Measurements from ENCODE around the gene MEIS1. TPM values are rescaled to one million over a fixed set of nuclear protein-coding genes. Genes with fewer than 3 reads are reported as not detected.
A peak's percentile ranks its signal among the peaks of the same experiment; 100 is the strongest.
"Not testable (repeated sequence)": the region's sequence is repeated elsewhere in the genome, so short reads cannot be mapped to it uniquely, and the experiment has no call there.

MEIS1 gene
- 3.9 and 4.2 TPM in 2 replicates for total RNA-seq (2014; rRNA removed; shearing (Covaris generic))
- 4.5 and 8.8 TPM in 2 replicates for polyA plus RNA-seq (2014; cell fraction: nucleus; rRNA removed)

DNA sequence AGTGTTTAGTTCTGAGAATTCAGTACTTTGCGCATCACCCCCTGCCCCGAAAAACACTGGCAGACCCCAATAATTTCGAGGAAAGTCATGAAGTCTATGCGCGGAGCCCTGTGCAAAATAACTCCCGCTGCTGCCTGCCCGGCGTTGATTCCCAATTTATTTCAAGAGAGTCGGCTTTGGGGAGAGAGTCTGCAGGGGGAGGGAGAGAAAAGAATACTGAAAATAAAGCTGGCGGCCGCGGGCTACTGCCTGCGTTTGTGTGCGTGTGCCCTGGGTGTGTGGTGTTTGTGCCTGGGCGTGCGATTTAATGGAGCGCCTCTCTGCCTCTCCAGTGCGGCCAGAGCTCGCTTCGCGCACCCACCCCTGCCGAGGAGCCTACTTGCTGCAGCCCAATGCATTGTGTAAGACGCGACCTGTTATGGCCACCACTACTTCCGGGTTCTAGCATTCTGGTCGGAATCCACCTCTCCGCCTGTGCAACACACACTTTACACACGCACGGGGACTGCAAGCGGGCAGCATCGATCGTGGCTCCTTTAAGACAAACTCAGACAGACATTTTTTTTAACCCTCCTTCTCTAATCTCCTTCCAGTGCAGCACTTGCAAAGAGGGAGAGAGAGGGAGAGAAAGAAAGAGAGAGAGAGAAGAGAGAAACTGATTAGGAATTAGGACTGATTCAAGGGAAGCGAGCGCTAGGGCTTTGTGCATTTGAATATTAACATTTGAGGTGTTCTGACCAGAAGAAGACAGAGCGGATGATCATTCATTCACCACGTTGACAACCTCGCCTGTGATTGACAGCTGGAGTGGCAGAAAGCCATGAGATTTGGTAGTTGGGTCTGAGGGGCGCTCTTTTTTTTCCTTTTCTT is at the start of gene MEIS1:
MEIS1 (plus strand) TSS at position 447 of the 870 bp plus-strand sequence. CDS start 732 bp downstream, outside the sequence.
- DNase-seq (ENCODE audit: extremely low read depth, low read depth): peak; percentile 91

DNA sequence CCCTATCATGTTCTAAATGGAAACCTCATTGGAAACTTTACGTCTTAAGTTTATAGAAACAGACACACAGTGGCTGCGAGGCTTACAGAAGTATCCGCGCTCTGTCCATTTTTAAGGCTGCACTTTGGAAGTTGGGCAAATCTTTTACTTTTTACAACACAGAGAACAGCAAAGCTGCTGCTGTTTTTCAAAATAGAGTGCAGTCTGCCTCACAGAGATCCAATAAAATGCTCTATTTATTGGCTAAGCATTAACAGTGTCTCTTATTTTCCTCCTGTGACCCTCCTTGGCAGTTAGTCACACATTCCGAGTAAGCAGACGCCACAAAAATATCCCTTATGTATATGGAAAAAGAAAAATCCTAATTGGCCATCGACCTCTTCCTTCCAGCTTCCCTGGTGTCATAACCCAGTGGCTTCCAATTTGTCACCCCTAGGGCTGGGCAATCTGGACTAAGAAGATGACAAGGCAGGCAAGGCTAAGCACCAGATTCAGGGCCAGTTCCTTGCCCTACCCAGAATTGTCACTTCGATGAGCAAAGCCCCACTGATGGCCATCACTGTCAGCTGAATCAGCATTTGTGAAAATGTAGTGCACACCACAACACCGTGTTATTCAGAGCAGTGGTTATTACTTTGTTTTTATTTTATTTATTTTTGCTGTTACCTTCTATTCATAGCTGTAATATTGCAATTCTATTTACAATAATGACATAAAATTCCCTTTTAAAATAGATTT is 47.7 kb upstream of the MEIS1 start:
- no peak for DNase-seq (ENCODE audit: extremely low read depth, low read depth)

DNA sequence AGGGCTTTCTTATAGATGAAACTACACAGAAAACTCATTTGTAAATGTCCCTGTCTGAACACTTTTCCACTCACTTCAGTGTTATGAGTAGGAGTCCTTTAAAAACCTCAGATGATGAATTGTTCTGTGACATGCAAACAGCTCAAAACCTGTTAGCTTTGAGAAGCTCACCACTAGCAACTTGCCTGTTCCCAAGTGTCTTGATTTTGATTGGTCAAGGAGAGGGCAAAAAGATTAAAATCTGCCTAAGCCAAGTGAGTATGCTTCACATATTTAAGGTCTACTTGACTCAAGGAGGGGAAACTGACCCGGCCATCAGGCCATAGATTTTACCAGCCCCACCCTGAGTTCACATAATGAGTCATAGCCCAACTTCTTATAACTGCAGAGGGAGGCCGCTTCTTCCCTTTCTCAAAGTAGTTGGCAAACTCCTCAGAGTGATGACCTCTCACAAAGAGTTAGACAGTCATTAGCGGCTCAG is 45.2 kb upstream of the MEIS1 start:
- DNase-seq (ENCODE audit: extremely low read depth, low read depth): peak; percentile 28

DNA sequence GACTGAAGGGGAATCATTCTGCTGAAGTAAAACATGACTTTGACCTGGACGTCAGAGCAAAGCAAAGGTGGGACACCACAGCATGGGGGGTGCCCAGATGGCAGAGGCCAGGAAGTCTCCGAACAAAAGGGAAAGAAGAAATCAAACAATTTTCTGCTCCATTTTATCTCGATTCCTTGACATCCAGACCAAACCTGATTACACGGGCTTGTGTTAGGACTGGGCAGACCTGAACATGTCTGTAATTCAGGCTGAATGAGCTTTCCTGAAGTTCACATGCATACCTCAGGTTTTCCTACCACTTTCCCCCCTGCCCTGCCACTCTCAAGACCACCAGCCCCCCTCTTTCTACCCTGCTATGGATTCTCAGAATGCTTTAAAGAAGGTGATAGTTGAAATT is 44.8 kb upstream of the MEIS1 start:
- DNase-seq (ENCODE audit: extremely low read depth, low read depth): no peak

DNA sequence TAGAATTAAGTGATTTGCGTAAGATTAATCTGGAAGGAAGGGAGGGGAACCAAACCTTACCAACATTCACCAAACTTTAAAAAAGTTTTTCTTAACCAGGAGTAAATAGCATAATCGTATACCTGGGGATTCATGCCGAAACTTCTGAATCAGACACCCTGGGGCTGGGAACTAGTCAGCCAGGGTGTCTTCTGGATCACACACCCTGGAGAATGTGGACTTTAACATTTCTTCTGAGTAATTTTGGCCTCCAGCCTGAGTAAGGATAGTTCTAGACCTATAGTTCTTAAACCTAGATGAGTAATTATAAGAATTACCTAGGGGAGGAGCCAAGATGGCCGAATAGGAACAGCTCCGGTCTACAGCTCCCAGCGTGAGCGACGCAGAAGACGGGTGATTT is 44.1 kb upstream of the MEIS1 start:
- DNase-seq (ENCODE audit: extremely low read depth, low read depth): no peak

DNA sequence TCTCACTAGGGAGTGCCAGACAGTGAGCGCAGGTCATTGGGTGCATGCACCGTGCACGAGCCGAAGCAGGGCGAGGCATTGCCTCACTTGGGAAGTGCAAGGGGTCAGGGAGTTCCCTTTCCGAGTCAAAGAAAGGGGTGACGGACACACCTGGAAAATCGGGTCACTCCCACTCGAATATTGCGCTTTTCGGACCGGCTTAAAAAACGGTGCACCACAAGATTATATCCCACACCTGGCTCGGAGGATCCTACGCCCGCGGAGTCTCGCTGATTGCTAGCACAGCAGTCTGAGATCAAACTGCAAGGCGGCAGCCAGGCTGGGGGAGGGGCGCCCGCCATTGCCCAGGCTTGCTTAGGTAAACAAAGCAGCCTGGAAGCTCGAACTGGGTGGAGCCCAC is 43.7 kb upstream of the MEIS1 start:
- DNase-seq (ENCODE audit: extremely low read depth, low read depth): not testable (repeated sequence)

DNA sequence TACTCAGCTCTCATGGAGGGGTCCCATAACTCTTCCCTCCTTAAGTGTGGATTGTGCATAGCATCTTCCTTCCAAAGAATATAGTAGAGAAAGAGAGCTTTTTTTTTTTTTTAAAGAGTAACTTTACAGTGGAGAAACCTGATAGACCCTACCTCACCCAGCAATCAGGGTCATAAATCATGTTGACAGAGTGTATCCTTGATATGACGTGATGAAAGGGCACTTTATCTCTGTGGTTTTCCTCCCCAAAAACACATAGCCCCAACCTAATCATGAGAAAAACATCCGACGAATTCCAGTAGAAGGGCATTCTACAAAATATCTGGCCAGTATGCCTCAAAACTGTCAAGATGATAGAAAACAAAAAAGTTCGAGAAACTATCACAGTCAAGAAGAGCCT is 29.5 kb upstream of the MEIS1 start:
- no peak for DNase-seq (ENCODE audit: extremely low read depth, low read depth)

DNA sequence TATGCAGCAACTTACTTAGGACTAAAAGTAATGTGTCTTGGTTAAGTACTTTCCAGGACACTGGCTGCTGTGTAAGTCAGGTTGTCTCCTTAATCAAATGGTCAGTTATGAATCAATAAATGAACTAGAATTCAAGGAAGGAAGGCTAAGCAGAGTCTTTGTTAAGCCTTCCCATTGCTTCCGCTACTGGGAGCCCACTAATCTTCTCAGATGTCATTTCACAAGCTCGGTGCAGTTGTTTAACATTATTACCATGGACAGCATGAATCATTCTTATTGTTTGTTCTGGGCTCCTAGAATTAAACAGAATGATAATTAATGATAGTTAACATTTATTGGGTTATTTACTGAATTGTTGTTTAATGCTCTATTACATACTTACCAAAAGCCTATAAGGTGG is 26.0 kb upstream of the MEIS1 start:
- no peak for DNase-seq (ENCODE audit: extremely low read depth, low read depth)

DNA sequence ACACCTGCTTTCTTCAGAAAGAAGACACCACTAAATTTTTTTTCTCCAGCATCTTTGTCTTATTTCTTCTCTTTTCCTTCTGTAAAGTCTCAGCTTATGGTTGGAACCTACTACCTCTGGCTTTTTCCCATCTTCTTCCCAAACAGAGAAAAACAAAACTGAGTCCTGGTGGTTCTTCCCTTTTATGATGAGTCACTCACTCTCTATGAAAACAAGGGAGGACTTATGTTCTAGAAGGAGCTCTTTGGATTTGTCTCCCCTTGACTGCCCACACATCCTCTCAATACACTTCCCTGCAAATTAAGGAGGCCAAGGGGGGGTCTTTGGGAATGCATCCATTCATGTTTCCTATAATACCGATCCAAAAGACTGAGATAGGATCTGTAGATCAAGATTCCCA is 22.1 kb upstream of the MEIS1 start:
- no peak for DNase-seq (ENCODE audit: extremely low read depth, low read depth)

DNA sequence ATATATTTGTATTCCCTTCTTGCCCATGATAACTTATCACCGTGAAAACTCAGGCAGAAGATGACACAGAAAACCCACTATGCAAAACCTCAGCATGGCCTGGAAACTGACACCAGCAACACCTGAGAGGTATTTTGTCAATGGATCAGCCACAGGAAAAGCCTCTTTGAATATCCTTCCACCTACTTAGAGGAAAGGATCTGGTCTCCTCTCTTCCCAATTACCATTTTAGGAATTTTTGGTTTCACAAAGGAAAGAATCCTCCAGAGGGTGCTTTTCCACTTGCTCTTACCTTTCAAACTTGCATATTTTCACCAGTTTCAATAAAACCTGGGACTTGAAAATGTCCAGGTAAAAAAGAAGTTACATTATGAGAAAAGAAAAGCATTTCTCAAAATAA is 20.0 kb upstream of the MEIS1 start:
- no peak for DNase-seq (ENCODE audit: extremely low read depth, low read depth)

DNA sequence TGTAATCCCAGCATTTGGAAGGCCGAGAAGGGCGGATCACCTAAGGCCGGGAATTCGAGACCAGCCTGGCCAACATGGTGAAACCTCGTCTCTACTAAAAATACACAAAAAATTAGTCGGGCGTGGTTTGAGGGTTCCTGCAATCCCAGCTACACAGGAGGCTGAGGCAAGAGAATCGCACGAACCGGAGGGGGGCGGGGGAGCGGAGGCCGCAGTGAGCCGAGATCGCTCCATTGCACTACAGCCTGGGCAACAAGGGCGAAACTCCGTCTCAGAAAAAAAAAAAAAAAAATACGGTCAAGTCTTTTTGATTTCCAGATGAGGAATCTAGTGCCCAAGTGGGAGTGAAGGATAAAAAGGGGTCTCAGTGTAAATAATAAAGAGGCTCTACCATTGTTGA is 16.5 kb upstream of the MEIS1 start:
- DNase-seq (ENCODE audit: extremely low read depth, low read depth): no peak

DNA sequence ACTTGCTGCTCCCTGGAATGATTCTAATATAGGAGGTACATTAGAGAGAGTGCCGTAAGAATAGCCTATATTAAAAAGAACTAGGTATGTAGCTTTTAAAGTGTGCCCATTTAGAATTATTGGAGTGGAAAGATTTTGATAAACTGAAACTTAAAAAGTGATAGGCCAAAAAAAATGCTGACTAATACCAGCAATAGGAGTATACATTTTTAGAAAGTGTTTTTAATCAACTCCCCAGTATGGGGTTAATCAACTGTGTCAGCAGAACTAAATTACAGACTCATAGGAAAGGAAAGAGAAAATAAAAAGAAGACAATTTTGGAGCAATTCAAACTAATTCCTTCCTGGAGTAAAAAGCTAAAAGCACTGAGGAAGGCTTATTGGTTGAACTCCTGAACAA is 13.3 kb upstream of the MEIS1 start:
- no peak for DNase-seq (ENCODE audit: extremely low read depth, low read depth)

DNA sequence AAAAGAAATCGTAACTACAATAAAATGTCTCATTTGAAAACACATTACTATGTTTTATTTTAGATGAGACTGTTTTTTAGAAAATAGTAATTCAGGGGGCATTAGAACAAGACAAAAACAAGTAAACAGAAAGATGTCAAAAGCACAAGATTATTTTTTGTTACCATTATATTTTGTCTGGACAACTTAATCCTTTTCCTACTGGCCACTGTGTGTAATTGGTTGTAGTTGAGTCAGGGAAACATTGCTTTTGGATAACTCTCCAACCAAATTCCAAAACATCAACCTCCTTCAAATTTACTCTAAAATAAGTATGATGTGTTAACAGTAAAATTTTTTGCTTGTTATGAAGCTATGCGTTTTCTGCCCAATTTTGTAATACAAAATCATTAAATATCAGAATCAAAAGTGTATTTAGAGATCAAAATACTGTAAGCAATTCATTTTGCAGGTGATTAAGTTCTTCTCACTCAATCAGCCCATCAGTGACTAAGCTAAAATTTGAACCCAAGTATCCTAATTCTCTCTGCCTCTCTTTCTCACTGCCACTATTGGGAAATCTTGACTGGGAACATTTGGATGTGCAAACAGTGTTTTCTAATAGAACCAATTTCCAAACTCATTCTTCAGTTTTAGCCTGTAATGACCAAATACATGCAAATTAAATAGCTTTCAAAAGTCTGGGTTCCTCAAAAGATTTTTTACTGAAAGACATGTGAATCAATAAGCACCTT is 11.4 kb upstream of the MEIS1 start:
- no peak for DNase-seq (ENCODE audit: extremely low read depth, low read depth)

DNA sequence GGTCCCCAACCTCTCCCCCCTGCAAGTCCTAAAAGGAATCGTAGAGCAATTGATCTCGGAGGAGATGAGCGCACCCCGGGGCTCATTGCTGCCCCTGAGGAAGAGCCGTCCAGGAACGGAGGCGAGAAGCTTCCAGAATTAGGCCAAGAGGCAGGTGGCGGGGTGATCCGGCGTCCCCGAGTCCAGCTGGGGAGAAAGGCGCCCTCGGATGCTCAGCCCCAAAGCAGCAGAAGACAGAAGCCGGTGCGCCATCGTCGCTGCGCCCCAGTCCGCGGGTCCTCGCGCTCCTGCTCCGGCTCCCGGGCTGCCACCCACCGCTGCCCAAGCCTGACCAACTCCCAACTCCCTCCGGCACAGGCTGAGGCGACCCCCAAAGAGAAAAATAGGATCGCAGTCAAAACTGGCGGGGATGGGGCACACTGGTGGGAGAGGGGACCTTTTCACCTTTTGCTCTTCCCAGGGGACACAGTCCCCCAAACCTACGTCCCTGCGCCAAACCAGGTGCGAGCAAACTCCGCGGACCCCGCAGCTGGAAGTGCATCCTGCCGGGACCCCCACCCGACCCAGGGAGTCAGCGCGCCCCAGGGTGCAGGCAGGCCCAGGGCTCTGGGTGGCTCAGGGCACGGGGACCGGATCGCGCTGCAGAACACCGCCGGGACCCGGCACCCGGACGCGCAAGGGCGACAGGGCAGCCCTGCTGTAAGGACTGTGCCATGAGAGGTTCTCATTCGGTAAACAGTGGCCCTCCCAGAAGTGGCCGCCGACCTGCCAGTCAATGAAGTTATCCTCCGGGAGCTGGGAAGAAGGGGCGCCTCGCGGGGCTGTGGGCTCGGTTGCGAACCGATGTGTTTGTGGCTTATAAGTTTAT is 8.4 kb upstream of the MEIS1 start:
- no peak for DNase-seq (ENCODE audit: extremely low read depth, low read depth)

DNA sequence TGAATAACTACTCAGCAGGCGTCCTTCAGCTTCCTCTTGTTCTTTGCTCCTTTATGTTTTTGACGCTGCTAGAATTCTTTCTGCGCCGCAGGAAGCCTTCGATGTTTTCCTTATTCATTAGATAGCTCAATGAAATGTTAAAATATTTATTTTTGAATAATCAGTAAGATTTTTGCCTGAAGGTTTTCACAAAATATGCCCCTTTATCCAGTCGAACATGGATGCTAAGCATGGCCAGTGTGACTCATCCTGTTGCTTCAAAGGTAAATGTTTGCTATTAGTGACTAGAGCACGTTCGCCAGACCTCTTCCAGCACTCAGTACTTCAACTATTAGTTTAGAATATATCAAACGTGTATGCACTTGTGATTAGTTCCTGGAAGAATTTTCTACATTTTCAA is 7.6 kb upstream of the MEIS1 start:
- DNase-seq (ENCODE audit: extremely low read depth, low read depth): no peak

DNA sequence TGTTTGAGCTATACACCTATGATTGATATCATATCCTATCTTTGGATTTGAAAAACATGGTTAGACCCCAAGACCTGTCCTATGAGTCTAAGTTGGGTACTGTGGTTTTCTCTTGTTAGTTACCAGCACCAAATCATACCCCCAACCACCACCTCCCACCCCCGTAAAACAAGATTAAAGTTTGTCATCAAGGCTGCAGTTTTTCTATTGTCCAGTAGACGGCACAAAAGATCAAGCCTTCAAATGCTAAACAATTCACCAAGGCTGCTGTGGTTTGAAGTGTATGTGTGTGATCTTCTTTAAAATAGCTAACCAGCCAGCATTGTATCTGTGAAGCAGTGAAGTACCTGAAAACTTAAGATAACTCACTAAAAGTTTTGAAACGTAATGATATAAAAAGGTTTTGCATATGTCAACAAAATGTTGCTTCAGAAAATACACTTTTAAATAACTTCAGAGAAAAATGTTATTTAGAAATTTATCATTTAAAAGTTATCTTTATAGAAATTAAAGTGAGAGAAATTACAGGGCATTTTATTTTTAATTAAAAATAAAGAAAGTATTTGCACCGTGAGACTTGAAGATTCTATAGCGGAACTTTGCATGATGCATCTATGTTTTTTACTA is 5.8 kb upstream of the MEIS1 start:
- peak; percentile 54 for DNase-seq (ENCODE audit: extremely low read depth, low read depth)

DNA sequence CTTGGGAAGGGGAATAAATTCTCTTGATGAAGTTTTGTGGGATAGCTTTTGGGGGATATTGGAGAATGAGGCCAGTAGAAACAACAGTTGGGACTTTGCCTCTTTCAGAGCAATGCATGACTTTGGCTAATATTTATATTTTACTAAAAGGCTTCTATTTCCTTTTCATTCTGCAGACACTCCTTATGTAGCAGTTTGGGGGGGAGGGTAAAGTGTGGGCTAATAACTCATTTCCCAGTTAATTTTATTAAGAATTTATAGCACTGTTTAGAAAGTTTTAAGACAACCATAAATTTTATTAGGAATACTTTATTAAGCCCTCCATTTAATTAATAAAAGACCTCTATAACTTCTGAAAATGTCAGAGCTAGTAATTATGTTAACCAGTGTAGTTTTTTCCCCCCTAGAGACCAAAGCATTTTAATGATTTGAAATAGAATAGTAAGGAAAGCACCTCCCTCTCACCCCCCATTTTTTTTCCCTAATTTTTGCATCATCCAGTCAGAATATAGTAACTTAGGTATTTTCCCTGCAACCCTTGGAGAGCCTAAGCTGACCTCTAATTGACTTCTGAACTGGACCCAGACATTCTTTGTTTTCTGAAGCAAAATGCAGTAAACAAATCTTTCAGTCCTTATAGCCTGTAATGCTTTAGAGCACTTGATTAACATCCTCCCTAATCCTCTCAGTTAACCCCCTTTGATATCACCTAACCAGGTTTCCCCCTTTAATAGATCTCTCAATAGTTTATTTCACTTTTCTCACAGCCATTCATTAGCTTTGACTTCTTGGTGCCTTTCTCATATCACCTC is 5.0 kb upstream of the MEIS1 start:
- DNase-seq (ENCODE audit: extremely low read depth, low read depth): no peak

DNA sequence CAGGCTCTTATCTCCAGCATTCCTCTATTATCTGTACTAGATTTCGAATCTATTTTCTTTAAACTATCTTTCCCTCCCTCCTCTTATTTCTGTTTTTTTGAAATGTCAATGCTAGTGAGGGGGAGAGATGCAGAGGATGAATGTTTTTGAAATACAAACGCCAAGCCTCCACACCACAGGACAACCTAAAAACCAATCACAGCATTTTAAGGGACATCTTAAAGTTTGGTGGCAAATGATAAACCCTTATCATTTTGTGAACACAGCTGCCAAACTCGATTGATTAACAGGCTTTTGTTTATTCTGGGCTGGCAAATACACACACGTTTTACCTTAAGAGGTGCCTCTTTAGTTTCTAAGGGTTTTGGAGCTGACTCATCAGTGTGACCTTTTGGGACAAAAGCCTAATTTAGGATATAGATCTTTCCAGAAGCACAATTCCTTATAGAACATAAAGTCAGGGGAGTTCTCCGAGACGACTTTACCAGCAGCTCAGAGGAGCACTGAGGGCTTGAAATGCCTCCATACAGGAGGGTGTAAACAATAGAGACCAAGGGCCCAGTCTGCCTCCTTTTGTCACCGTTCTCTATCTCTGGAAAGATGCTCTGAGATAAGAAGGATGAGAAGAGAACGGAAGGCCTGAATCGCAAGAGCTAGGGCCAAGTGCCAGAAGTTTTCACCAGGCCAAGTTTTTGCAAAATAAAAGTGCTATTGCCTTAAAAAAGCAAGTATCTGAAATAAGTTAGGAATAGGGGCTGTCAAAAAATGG is 4.2 kb upstream of the MEIS1 start:
- DNase-seq (ENCODE audit: extremely low read depth, low read depth): no peak
